ENCODE data around the gene FKBP1B.

DNA sequence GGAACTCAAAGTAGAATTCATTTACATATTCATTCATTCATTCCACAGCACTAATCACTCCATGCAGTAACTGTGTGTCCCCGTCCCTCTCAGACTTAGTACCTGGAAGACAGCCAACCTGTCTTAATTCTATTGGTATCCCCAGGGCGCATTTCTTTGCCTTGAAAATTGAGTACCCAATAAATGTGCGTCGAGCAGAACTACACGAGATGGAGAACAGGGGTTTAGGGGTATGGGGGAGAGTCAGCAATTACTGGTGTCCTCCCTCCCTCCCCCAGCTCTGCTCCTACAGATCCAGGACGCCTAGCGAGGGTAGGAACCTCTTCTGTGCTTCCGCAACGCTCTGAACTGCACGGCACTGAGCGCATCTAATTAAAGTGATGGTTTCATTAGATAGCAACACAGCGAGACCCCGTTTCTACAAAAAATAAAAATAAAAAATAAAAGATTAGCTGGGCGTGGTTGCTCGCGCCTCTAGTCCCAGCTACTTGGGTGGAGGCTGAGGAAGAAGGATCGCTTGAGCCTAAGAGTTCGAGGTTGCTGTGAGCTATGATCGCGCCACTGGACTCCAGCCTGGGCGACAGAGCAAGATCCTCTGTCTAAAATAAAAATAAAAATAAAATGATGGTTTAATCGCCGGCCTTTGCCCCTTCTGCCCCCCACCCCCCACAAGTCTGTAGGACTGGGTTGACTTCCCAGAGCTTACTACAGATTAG is 614 bp upstream of the FKBP1B start:
- TF ChIP-seq, protein P1, sequence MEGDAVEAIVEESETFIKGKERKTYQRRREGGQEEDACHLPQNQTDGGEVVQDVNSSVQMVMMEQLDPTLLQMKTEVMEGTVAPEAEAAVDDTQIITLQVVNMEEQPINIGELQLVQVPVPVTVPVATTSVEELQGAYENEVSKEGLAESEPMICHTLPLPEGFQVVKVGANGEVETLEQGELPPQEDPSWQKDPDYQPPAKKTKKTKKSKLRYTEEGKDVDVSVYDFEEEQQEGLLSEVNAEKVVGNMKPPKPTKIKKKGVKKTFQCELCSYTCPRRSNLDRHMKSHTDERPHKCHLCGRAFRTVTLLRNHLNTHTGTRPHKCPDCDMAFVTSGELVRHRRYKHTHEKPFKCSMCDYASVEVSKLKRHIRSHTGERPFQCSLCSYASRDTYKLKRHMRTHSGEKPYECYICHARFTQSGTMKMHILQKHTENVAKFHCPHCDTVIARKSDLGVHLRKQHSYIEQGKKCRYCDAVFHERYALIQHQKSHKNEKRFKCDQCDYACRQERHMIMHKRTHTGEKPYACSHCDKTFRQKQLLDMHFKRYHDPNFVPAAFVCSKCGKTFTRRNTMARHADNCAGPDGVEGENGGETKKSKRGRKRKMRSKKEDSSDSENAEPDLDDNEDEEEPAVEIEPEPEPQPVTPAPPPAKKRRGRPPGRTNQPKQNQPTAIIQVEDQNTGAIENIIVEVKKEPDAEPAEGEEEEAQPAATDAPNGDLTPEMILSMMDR (IDR thresholded peaks at IDR 0.05), result no peak
- TF ChIP-seq EP300 (IDR thresholded peaks at IDR 0.05) (no peak), POLR2A (IDR thresholded peaks at IDR 0.05) (no peak)

All from upper lobe of left lung (tissue), 4 donors.